K562 (cell line): ENCODE results near the gene TMEM209. TPM values are rescaled to one million over a fixed set of nuclear protein-coding genes. Genes with fewer than 3 reads are reported as not detected.
A peak's percentile ranks its signal among the peaks of the same experiment; 100 is the strongest.

Experiments
- ATAC-seq: fragments of 200-7000 bp; cut with Tn5 transposase; 3 replicates; pipeline ENCODE4 v1.9.1; 2020; ENCODE audit warnings: moderate library complexity
- BruUV-seq: library from RNA; stranded (reverse); fragments of 400-500 nt; replicated peaks from 2 replicates; lab custom pipeline; 2021; lab: Mats Ljungman, UMichigan
- CTCF ChIA-PET: fragments of 300-600 bp; formaldehyde crosslinking; extraction: SDS; loops from one replicate; lab custom pipeline; 2021; ENCODE audit warnings: low intra/inter-chr PET ratio; lab: Yijun Ruan, JAX
- POLR2A ChIA-PET: fragments of 300-600, 350-650 bp; sonication (Branson Sonifier 250); formaldehyde crosslinking; extraction: SDS; loops from one replicate; lab custom pipeline; 2021; ENCODE audit warnings: antibody characterized with exemption, inconsistent platforms; lab: Yijun Ruan, JAX
- DNase-seq, 4 experiments: peaks; one replicate each; pipeline versions ENCODE4 v3.0.0 to v3.0.0-alpha.2; 2011 to 2018; ENCODE audit warnings: low spot score in 3 of 4, mixed read lengths in 3 of 4; ENCODE audit errors: extremely low read depth in 1 of 4
- FAIRE-seq: peaks from 2 replicates; lab custom pipeline; 2011; peaks lifted over from hg19 to GRCh38; lab: Jason Lieb, UNC
- H2AFZ ChIP-seq: 2 replicates; pipeline ENCODE4 v1.6.0; 2011; ENCODE audit warnings: low read depth, low read length, control low read depth, inconsistent platforms
- H3K27ac ChIP-seq: fragments of 200-600 bp; 3 replicates; pipeline ENCODE4 v1.8.0; 2011; ENCODE audit warnings: low read depth, mild to moderate bottlenecking, control low read depth, inconsistent platforms, low read length, moderate library complexity, mixed read lengths; ENCODE audit errors: extremely low read depth
- H3K27me3 ChIP-seq, 2 experiments: fragments of 300-600 bp in 1 of 2; 2 replicates in 1 of 2; 3 replicates in 1 of 2; pipeline versions ENCODE4 v1.6.0 to v1.8.0; 2011; ENCODE audit warnings: inconsistent platforms in 2 of 2, low read length in 2 of 2, mild to moderate bottlenecking in 1 of 2, mixed read lengths in 1 of 2, moderate library complexity in 1 of 2; ENCODE audit not compliant: control insufficient read depth in 2 of 2, insufficient read depth in 2 of 2
- H3K36me3 ChIP-seq: fragments of 300-600 bp; 3 replicates; pipeline ENCODE4 v1.8.0; 2011; ENCODE audit warnings: mild to moderate bottlenecking, low read length, inconsistent platforms; ENCODE audit not compliant: control insufficient read depth, insufficient read depth
- H3K4me1 ChIP-seq, 2 experiments: fragments of 200-600 bp in 1 of 2; replicated peaks in 1 of 2; 2 replicates in 1 of 2; 3 replicates in 1 of 2; pipeline versions ENCODE4 v1.5.1 to v1.8.0; 2011; ENCODE audit warnings: inconsistent platforms in 2 of 2, low read length in 2 of 2, mild to moderate bottlenecking in 1 of 2, mixed read lengths in 1 of 2, moderate library complexity in 1 of 2; ENCODE audit not compliant: control insufficient read depth in 2 of 2, insufficient read depth in 2 of 2
- H3K4me2 ChIP-seq: 2 replicates; pipeline ENCODE4 v1.6.1; 2011; ENCODE audit warnings: low read length, control low read depth, inconsistent platforms, mixed read lengths; ENCODE audit not compliant: insufficient read depth
- H3K4me3 ChIP-seq: fragments of 200-600 bp; sonication (generic), shearing (Covaris generic); 2 replicates; pipeline ENCODE4 v1.5.1; 2016; ENCODE audit warnings: control low read depth, inconsistent platforms
- H3K79me2 ChIP-seq: fragments of 200-600 bp; 3 replicates; pipeline ENCODE4 v1.8.0; 2011; ENCODE audit warnings: low read length, inconsistent platforms; ENCODE audit not compliant: control insufficient read depth, insufficient read depth
- H3K9ac ChIP-seq, 2 experiments: 2 replicates each; pipeline versions ENCODE4 v1.6.0 to v1.6.1; 2011; ENCODE audit warnings: low read depth in 2 of 2, low read length in 2 of 2, control low read depth in 1 of 2, inconsistent platforms in 1 of 2, mild to moderate bottlenecking in 1 of 2, mixed read lengths in 1 of 2; ENCODE audit not compliant: insufficient read depth in 1 of 2
- H3K9me1 ChIP-seq: one replicate; pipeline ENCODE4 v1.6.0; 2011; ENCODE audit warnings: inconsistent platforms, mild to moderate bottlenecking, low read length, moderate library complexity; ENCODE audit not compliant: control insufficient read depth, insufficient read depth
- H3K9me3 ChIP-seq: replicated peaks from 2 replicates; pipeline ENCODE4 v1.5.1; 2011; ENCODE audit warnings: low read depth, low read length, inconsistent platforms; ENCODE audit not compliant: control insufficient read depth, insufficient read depth
- H4K20me1 ChIP-seq: replicated peaks from 2 replicates; pipeline ENCODE4 v1.6.1; 2011; ENCODE audit warnings: low read length, inconsistent platforms, mixed read lengths; ENCODE audit not compliant: control insufficient read depth, insufficient read depth
- E2F5 ChIP-seq: sonication (generic); formaldehyde crosslinking; IDR thresholded peaks from 2 replicates; pipeline ENCODE4 v1.8.0; 2022; ENCODE audit warnings: mild to moderate bottlenecking, missing genetic modification reagents
- FOXK1 ChIP-seq: sonication (generic); formaldehyde crosslinking; IDR thresholded peaks from 2 replicates; pipeline ENCODE4 v1.8.0; 2022; ENCODE audit warnings: missing genetic modification reagents, mild to moderate bottlenecking, borderline replicate concordance
- KDM4B ChIP-seq, 2 experiments: fragments of 450-650 bp in 1 of 2; sonication (generic) in 1 of 2; IDR thresholded peaks; 2 replicates each; pipeline ENCODE4 v1.6.1; 2016 to 2017; ENCODE audit warnings: borderline replicate concordance in 2 of 2, antibody characterized with exemption in 1 of 2, low read depth in 1 of 2, mild to moderate bottlenecking in 1 of 2
- SMAD1 ChIP-seq: fragments of 150-350 bp; IDR thresholded peaks from 2 replicates; pipeline ENCODE4 v1.6.1; 2014; ENCODE audit warnings: low read length, low read depth; ENCODE audit not compliant: partially characterized antibody
- ZMIZ1 ChIP-seq, 2 experiments: fragments of 150-350 bp in 1 of 2; IDR thresholded peaks; 2 replicates each; pipeline ENCODE4 v1.6.1; 2012 to 2016; ENCODE audit warnings: low read depth in 2 of 2, low read length in 2 of 2, mild to moderate bottlenecking in 1 of 2, moderate library complexity in 1 of 2
- ZNF224 ChIP-seq: sonication (generic); formaldehyde crosslinking; IDR thresholded peaks from 2 replicates; pipeline ENCODE4 v1.8.0; 2022; ENCODE audit warnings: mild to moderate bottlenecking, missing genetic modification reagents
- WGBS: fragments of 100-300 bp; shearing (Covaris generic); methylation state at CpG from one replicate; pipeline ENCODE4 v1.1.6; 2016; ENCODE audit warnings: low coverage, mixed read lengths; ENCODE audit not compliant: insufficient coverage; ENCODE audit errors: missing lambda C conversion rate; 5-methylcytosine and 5-hydroxymethylcytosine counted together
- in situ Hi-C: fragments of 300-500 bp; cut with MboI; formaldehyde crosslinking; loops from 4 replicates; pipeline ENCODE4 v1.15.0; 2018; ENCODE audit warnings: inconsistent platforms, mixed read lengths
- intact Hi-C: fragments of 100-400 bp; cut with micrococcal nuclease; formaldehyde crosslinking; loops from 2 replicates; pipeline ENCODE4 v1.14.2; 2022
- polyA plus RNA-seq, 8 experiments: library from polyadenylated mRNA; depleted of rRNA in 4 of 8; stranded (reverse) in 5 of 8; unstranded in 3 of 8; fragments of >200 nt; fragmentation: Nextera tagmentation in 2 of 8; fragmentation: Illumina TruSeq in 1 of 8; extraction: Ambion mirVana in 2 of 8; extraction: Trizol in 1 of 8; gene quantifications; 2 replicates each; pipeline versions ENCODE4 v1.2.1 to v1.2.3, GENCODE V29; 2011 to 2014; ENCODE audit warnings: inconsistent platforms in 1 of 8, missing spikeins in 1 of 8
- total RNA-seq, 7 experiments: library from RNA; depleted of rRNA in 6 of 7; stranded (reverse); fragments of >200 nt in 6 of 7; fragmentation: Illumina TruSeq in 2 of 7; extraction: Trizol in 2 of 7; gene quantifications; 2 replicates each; pipeline versions ENCODE4 v1.2.1 to v1.2.3, GENCODE V29; 2011 to 2021; ENCODE audit warnings: low replicate concordance in 1 of 7

Gene TMEM209
- total and polyA plus RNA-seq, 9 of the 15 experiments (the other 6 are each of a cell fraction or from before 2014, with no cell fraction given), result 36.8 to 116 (median 76.6) TPM

- TF ChIP-seq E2F5 (CRISPR knock-in tag) (no peak), ZMIZ1 (IDR thresholded peaks at IDR 0.05; ENCODE audit: low read depth in 2 of 2, low read length in 2 of 2) (no peak), SMAD1 (no peak)
Measured at GRCh38 chr7:130144312-130145171, 60.7 kb downstream of the TMEM209 start (continued).

GRCh38 chr7:130143986-130144311 is 61.3 kb downstream of the TMEM209 start:
- peaks cover 15% of the 10 kb centered on the region; the same call in 1 of the 3 replicates for H3K36me3 ChIP-seq
- no peaks in the 10 kb centered on the region for H3K27me3 ChIP-seq
- no TSS peak for BruUV-seq
- H3K79me2 ChIP-seq, result no peaks in the 10 kb centered on the region
- no peaks in the 10 kb centered on the region for H3K9me3 ChIP-seq
- no peak overlapping the region for H3K4me2 ChIP-seq
- H3K27ac ChIP-seq, result no peak overlapping the region
- H4K20me1 ChIP-seq, result no peaks in the 10 kb centered on the region
- WGBS, result 74% methylated on average over 3 of the region's 3 CpGs
- ATAC-seq, result no peak
- no peak for FAIRE-seq
- CTCF ChIA-PET, result interaction anchor here (0.7 kb wide), 1 partner anchor 134 kb away, joined by 4 read pairs; no protein-coding TSS in a partner anchor
- in situ Hi-C loops, result no loop called here
- POLR2A ChIA-PET, result no interaction called here
- intact Hi-C loops, result no loop called here
- H2AFZ ChIP-seq, result peak overlapping the region; percentile 37
- peaks cover 32 to 61% of the 10 kb centered on the region in 2 experiments for H3K4me1 ChIP-seq
- no peaks in the 10 kb centered on the region for H3K9me1 ChIP-seq
- DNase-seq, result no peak
- TF ChIP-seq ZNF224 (CRISPR knock-in tag) (peak; percentile 51; the same call in 1 of the 2 replicates), KDM4B (IDR thresholded peaks at IDR 0.05; ENCODE audit: borderline replicate concordance in 2 of 2, low read depth in 1 of 2) (no peak), FOXK1 (peak; percentile 86; the same call in 1 of the 2 replicates)
- peak overlapping the region in 1 of 2 experiments; percentile 23; a peak in 1 of 4 replicates for H3K9ac ChIP-seq
- H3K4me3 ChIP-seq, result no peak overlapping the region
